Smooth muscle cell (in vitro differentiated cells): ENCODE results near the gene FHIT. TPM values are rescaled to one million over a fixed set of nuclear protein-coding genes. Genes with fewer than 3 reads are reported as not detected.

Experiments used
- DNase-seq: peaks from one replicate; lab custom pipeline; 2025; ENCODE audit not compliant: unreplicated experiment; lab: John Stamatoyannopoulos, UW
- H2AFZ ChIP-seq: fragments of 200-600 bp; sonication (generic); 2 replicates; pipeline ENCODE4 v1.6.0; 2016; ENCODE audit warnings: antibody characterized with exemption, low read depth, mild to moderate bottlenecking
- H3F3A ChIP-seq: fragments of 200-600 bp; sonication (generic); 2 replicates; pipeline ENCODE4 v1.6.0; 2017; ENCODE audit warnings: antibody characterized with exemption, low read depth
- H3K27ac ChIP-seq: fragments of 200-600 bp; sonication (generic); 2 replicates; pipeline ENCODE4 v1.5.1; 2016; ENCODE audit warnings: low read depth, mild to moderate bottlenecking
- H3K27me3 ChIP-seq: fragments of 200-600 bp; sonication (generic); 2 replicates; pipeline ENCODE4 v1.6.1; 2016; ENCODE audit warnings: low read depth, mild to moderate bottlenecking
- H3K36me3 ChIP-seq: fragments of 200-600 bp; sonication (generic); 2 replicates; pipeline ENCODE4 v1.5.1; 2016; ENCODE audit warnings: low read depth
- H3K4me1 ChIP-seq: fragments of 200-600 bp; sonication (generic); 2 replicates; pipeline ENCODE4 v1.5.1; 2016; ENCODE audit warnings: low read depth
- H3K4me2 ChIP-seq: fragments of 200-600 bp; sonication (generic); 2 replicates; pipeline ENCODE4 v1.6.0; 2016; ENCODE audit warnings: mild to moderate bottlenecking
- H3K4me3 ChIP-seq: fragments of 200-600 bp; sonication (generic); 2 replicates; pipeline ENCODE4 v1.5.1; 2016; ENCODE audit warnings: mild to moderate bottlenecking
- H3K79me2 ChIP-seq: fragments of 200-600 bp; sonication (generic); 2 replicates; pipeline ENCODE4 v1.6.0; 2016; ENCODE audit warnings: low read depth, mild to moderate bottlenecking
- H3K9ac ChIP-seq: fragments of 200-600 bp; sonication (generic); 2 replicates; pipeline ENCODE4 v1.6.0; 2016; ENCODE audit warnings: low read depth
- H3K9me3 ChIP-seq: fragments of 200-600 bp; sonication (generic); replicated peaks from 2 replicates; pipeline ENCODE4 v1.5.1; 2016; ENCODE audit warnings: low read depth
- H4K20me1 ChIP-seq: fragments of 200-600 bp; sonication (generic); 2 replicates; pipeline ENCODE4 v1.6.0; 2016; ENCODE audit warnings: low read depth
- WGBS: methylation state at CpG from one replicate; pipeline ENCODE4 v1.1.7; 2016; ENCODE audit warnings: low lambda C conversion rate; 5-methylcytosine and 5-hydroxymethylcytosine counted together
- polyA plus RNA-seq: library from polyadenylated mRNA; unstranded; fragments of >200 nt; fragmentation: Nextera tagmentation; extraction: Ambion mirVana; gene quantifications from 2 replicates; pipeline ENCODE4 v1.2.1, GENCODE V29; 2016
- total RNA-seq: library from RNA; depleted of rRNA; stranded (reverse); fragments of >200 nt; gene quantifications from 2 replicates; pipeline ENCODE4 v1.2.3, GENCODE V29; 2014
- TF ChIP-seq, protein P1 (sequence below): fragments of 200-600 bp; sonication (generic); IDR thresholded peaks from 2 replicates; pipeline ENCODE4 v1.5.1; 2017; ENCODE audit warnings: borderline replicate concordance, mild to moderate bottlenecking, antibody characterized with exemption; ENCODE audit not compliant: insufficient read depth, poor library complexity, severe bottlenecking

FHIT gene
- total and polyA plus RNA-seq, 2 experiments from 2014 or later, result 5.9 to 6.7 TPM

DNA sequence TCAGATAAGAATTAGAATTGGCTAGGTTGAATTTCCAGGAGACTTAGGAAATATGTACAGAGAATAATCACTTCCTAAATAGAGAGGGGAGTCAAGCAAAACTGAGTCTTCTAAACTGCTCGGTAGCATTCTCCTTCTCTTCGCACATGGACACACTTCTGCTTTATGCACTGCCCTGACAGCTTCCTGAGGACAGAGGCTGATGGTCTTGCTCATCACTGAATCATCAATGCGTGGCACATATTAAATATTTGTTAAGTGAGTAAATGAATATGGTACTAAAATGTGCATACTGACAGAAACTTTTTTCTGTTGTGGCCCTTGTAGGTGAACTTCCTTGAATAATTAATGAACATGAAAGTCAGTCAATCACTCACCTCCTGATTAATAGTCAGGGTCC, 315.5 kb downstream of the FHIT start:
- Histone ChIP-seq H3K4me1 (no peaks in the 10 kb centered on the region), H3K4me2 (peak overlapping the region; percentile 38), H3K79me2 (no peaks in the 10 kb centered on the region), H3K36me3 (no peaks in the 10 kb centered on the region), H4K20me1 (no peaks in the 10 kb centered on the region), H3K27ac (peak overlapping the region; percentile 48), H3K27me3 (no peaks in the 10 kb centered on the region), H2AFZ (no peak overlapping the region), H3F3A (no peaks in the 10 kb centered on the region), H3K9me3 (no peaks in the 10 kb centered on the region), H3K9ac (no peak overlapping the region), H3K4me3 (no peak overlapping the region)
- DNase-seq, result no peak
- 26% methylated on average over 3 of the region's 3 CpGs for WGBS
- TF ChIP-seq, protein P1, sequence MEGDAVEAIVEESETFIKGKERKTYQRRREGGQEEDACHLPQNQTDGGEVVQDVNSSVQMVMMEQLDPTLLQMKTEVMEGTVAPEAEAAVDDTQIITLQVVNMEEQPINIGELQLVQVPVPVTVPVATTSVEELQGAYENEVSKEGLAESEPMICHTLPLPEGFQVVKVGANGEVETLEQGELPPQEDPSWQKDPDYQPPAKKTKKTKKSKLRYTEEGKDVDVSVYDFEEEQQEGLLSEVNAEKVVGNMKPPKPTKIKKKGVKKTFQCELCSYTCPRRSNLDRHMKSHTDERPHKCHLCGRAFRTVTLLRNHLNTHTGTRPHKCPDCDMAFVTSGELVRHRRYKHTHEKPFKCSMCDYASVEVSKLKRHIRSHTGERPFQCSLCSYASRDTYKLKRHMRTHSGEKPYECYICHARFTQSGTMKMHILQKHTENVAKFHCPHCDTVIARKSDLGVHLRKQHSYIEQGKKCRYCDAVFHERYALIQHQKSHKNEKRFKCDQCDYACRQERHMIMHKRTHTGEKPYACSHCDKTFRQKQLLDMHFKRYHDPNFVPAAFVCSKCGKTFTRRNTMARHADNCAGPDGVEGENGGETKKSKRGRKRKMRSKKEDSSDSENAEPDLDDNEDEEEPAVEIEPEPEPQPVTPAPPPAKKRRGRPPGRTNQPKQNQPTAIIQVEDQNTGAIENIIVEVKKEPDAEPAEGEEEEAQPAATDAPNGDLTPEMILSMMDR, result no peak

DNA sequence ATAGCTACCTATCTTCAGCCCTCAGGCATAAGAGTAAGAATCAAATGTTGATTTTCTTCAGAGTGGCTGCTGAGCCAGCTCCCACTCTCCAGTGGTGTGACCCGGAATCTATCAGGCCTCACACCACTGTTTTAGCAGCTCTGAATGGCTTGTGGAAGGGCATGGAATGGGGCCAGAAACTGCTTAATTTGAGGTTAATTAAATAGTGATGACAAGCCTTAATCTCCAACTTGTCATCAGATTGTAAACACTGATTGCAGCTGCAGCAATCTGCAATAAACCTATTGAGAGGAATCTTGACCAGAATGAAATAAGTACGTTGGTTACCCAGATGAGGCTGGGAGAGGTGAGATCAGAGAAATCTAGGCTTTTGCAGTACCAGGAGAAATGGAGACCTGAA, 317.4 kb downstream of the FHIT start:
- Histone ChIP-seq H3K79me2 (no peaks in the 10 kb centered on the region), H3K9me3 (no peaks in the 10 kb centered on the region), H3K27me3 (no peaks in the 10 kb centered on the region), H3K4me3 (no peak overlapping the region), H3K36me3 (no peaks in the 10 kb centered on the region), H3K4me2 (no peak overlapping the region), H3K27ac (no peak overlapping the region), H4K20me1 (no peaks in the 10 kb centered on the region), H3K4me1 (no peaks in the 10 kb centered on the region), H3F3A (no peaks in the 10 kb centered on the region), H2AFZ (no peak overlapping the region), H3K9ac (no peak overlapping the region)
- DNase-seq, result no peak
- 43% methylated on average over 2 of the region's 2 CpGs for WGBS
- TF ChIP-seq, protein P1, result no peak

DNA sequence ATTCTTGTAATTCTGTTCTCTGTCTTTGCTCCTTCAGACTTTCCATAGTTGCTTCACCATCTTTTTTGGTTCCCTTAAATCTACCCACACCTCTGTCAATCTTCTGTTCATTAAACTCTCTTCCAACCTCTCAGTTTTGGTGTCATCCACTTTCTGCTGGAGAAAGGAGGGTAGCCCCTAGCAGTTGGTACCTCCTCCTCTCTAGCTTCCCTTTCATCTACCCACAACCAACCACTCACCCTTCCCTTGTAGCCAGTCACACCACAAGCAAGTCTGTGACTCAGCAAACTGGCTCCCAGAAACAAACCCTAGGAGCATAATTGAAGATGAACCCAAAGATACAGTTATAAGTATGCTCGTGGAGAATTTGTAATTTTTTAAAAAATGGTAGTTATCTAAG, 318.6 kb downstream of the FHIT start:
- Histone ChIP-seq H3K4me1 (no peaks in the 10 kb centered on the region), H3F3A (no peaks in the 10 kb centered on the region), H3K79me2 (no peaks in the 10 kb centered on the region), H3K9me3 (no peaks in the 10 kb centered on the region), H3K36me3 (no peaks in the 10 kb centered on the region), H4K20me1 (no peaks in the 10 kb centered on the region), H3K27ac (no peak overlapping the region), H3K4me3 (no peak overlapping the region), H3K27me3 (no peaks in the 10 kb centered on the region), H2AFZ (no peak overlapping the region), H3K4me2 (peak overlapping the region; percentile 6), H3K9ac (no peak overlapping the region)
- WGBS, result 23% methylated on average over 1 of the region's 1 CpG
- DNase-seq, result no peak
- TF ChIP-seq, protein P1, result no peak

DNA sequence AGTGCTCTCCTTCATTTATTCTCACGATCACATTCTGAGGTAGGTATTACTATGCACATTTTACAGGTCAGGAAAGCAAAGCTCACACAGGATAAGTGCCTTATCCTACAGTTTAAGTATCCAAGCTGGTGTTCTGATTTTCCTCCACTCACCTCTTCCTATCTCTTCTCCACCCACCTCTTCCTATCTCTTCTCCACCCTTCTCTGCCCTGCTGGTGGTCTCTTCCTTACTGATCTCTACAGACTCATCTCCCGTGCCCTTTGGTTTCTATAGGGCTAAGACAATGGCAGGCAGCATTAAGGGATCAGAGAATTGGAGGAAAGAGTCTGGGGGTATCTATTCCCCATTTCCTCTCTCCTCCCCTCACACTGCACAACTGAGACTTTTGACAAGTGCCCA, 319.1 kb downstream of the FHIT start:
- Histone ChIP-seq H3K9me3 (no peaks in the 10 kb centered on the region), H3K27me3 (no peaks in the 10 kb centered on the region), H3K4me2 (no peak overlapping the region), H2AFZ (no peak overlapping the region), H3K9ac (no peak overlapping the region), H3K27ac (no peak overlapping the region), H3K4me1 (no peaks in the 10 kb centered on the region), H4K20me1 (no peaks in the 10 kb centered on the region), H3K4me3 (no peak overlapping the region), H3K36me3 (no peaks in the 10 kb centered on the region), H3K79me2 (no peaks in the 10 kb centered on the region), H3F3A (no peaks in the 10 kb centered on the region)
- DNase-seq, result no peak
- WGBS, result 90% methylated on average over 2 of the region's 2 CpGs
- TF ChIP-seq, protein P1, result no peak
